Measurements from ENCODE around the gene CNOT6.
"Not testable (repeated sequence)": the region's sequence is repeated elsewhere in the genome, so short reads cannot be mapped to it uniquely, and the experiment has no call there.

CNOT6 gene

GRCh38 chr5:180527659-180528058 lies 33.5 kb downstream of the CNOT6 start:
- no peak overlapping the region for H3K4me3 ChIP-seq (ENCODE audit: low read depth, low read length, poor library complexity, severe bottlenecking)
- H3K9ac ChIP-seq (ENCODE audit: low read length): no peak overlapping the region
- H3F3A ChIP-seq (ENCODE audit: insufficient read depth, low read length): no peaks in the 10 kb centered on the region
- H3K79me2 ChIP-seq (ENCODE audit: insufficient read depth, low read length): peaks cover 51% of the 10 kb centered on the region
- no peak overlapping the region for H3K27ac ChIP-seq (ENCODE audit: low read depth, low read length, poor library complexity, severe bottlenecking)
- 0 out of 2 replicates have a peak, but pooled peaks cover 2% of the 10 kb centered on the region for H3K9me3 ChIP-seq (ENCODE audit: low read length)
- H3K4me2 ChIP-seq (ENCODE audit: low read length): no peak overlapping the region
- H3K4me1 ChIP-seq (ENCODE audit: insufficient read depth, low read length, severe bottlenecking): no peaks in the 10 kb centered on the region
- H3K27me3 ChIP-seq (ENCODE audit: insufficient read depth, low read length): no peaks in the 10 kb centered on the region
- H4K20me1 ChIP-seq (ENCODE audit: insufficient read depth, low read length): peaks cover 8% of the 10 kb centered on the region
- H2AFZ ChIP-seq (ENCODE audit: low read length): no peak overlapping the region
- no peaks in the 10 kb centered on the region for H3K9me2 ChIP-seq (ENCODE audit: low read depth, low read length)
- TF ChIP-seq EZH2 (IDR thresholded peaks at IDR 0.05; ENCODE audit: borderline replicate concordance, low read length) (no peak), CTCF (IDR thresholded peaks at IDR 0.05; ENCODE audit: low read length) (no peak)
- H3K36me3 ChIP-seq (ENCODE audit: insufficient read depth, low read length): peaks cover 45% of the 10 kb centered on the region

- H3K9ac ChIP-seq (ENCODE audit: low read length); H3K9me3 ChIP-seq (ENCODE audit: low read length); H3K4me1 ChIP-seq (ENCODE audit: insufficient read depth, low read length, severe bottlenecking); H4K20me1 ChIP-seq (ENCODE audit: insufficient read depth, low read length); H3K4me2 ChIP-seq (ENCODE audit: low read length); H3K4me3 ChIP-seq (ENCODE audit: low read depth, low read length, poor library complexity, severe bottlenecking); H2AFZ ChIP-seq (ENCODE audit: low read length); H3K9me2 ChIP-seq (ENCODE audit: low read depth, low read length); H3K27me3 ChIP-seq (ENCODE audit: insufficient read depth, low read length); H3K27ac ChIP-seq (ENCODE audit: low read depth, low read length, poor library complexity, severe bottlenecking); H3F3A ChIP-seq (ENCODE audit: insufficient read depth, low read length): not testable (repeated sequence)
- peaks cover 68% of the 10 kb centered on the region for H3K36me3 ChIP-seq (ENCODE audit: insufficient read depth, low read length)
- H3K79me2 ChIP-seq (ENCODE audit: insufficient read depth, low read length): peaks cover 20% of the 10 kb centered on the region
Observed at GRCh38 chr5:180531036-180531585, 36.9 kb downstream of the CNOT6 start.

- no peaks in the 10 kb centered on the region for H3F3A ChIP-seq (ENCODE audit: insufficient read depth, low read length)
- H3K27me3 ChIP-seq (ENCODE audit: insufficient read depth, low read length): no peaks in the 10 kb centered on the region
- H3K9ac ChIP-seq (ENCODE audit: low read length): no peak overlapping the region
- no peak overlapping the region for H3K4me3 ChIP-seq (ENCODE audit: low read depth, low read length, poor library complexity, severe bottlenecking)
- no peaks in the 10 kb centered on the region for H4K20me1 ChIP-seq (ENCODE audit: insufficient read depth, low read length)
- peaks cover 12% of the 10 kb centered on the region for H3K79me2 ChIP-seq (ENCODE audit: insufficient read depth, low read length)
- no peaks in the 10 kb centered on the region for H3K9me2 ChIP-seq (ENCODE audit: low read depth, low read length)
- H3K4me1 ChIP-seq (ENCODE audit: insufficient read depth, low read length, severe bottlenecking): no peaks in the 10 kb centered on the region
- H3K4me2 ChIP-seq (ENCODE audit: low read length): no peak overlapping the region
- no peak for TF ChIP-seq EZH2 (IDR thresholded peaks at IDR 0.05; ENCODE audit: borderline replicate concordance, low read length)
- TF ChIP-seq CTCF (IDR thresholded peaks at IDR 0.05; ENCODE audit: low read length): no peak
- H3K36me3 ChIP-seq (ENCODE audit: insufficient read depth, low read length): peaks cover 74% of the 10 kb centered on the region
- 0 out of 2 replicates have a peak, but pooled peaks cover 2% of the 10 kb centered on the region for H3K9me3 ChIP-seq (ENCODE audit: low read length)
- H3K27ac ChIP-seq (ENCODE audit: low read depth, low read length, poor library complexity, severe bottlenecking): no peak overlapping the region
- H2AFZ ChIP-seq (ENCODE audit: low read length): no peak overlapping the region
Observed at GRCh38 chr5:180532268-180532667, 38.1 kb downstream of the CNOT6 start.

GRCh38 chr5:180533845-180534244 lies 39.7 kb downstream of the CNOT6 start:
- no peaks in the 10 kb centered on the region for H4K20me1 ChIP-seq (ENCODE audit: insufficient read depth, low read length)
- no peak overlapping the region for H3K27ac ChIP-seq (ENCODE audit: low read depth, low read length, poor library complexity, severe bottlenecking)
- no peaks in the 10 kb centered on the region for H3F3A ChIP-seq (ENCODE audit: insufficient read depth, low read length)
- H3K36me3 ChIP-seq (ENCODE audit: insufficient read depth, low read length): peaks cover 74% of the 10 kb centered on the region
- H3K4me3 ChIP-seq (ENCODE audit: low read depth, low read length, poor library complexity, severe bottlenecking): no peak overlapping the region
- H3K79me2 ChIP-seq (ENCODE audit: insufficient read depth, low read length): peaks cover 8% of the 10 kb centered on the region; the same call in 1 of the 2 replicates
- no peaks in the 10 kb centered on the region for H3K9me2 ChIP-seq (ENCODE audit: low read depth, low read length)
- H3K4me1 ChIP-seq (ENCODE audit: insufficient read depth, low read length, severe bottlenecking): no peaks in the 10 kb centered on the region
- no peak for TF ChIP-seq CTCF (IDR thresholded peaks at IDR 0.05; ENCODE audit: low read length)
- TF ChIP-seq EZH2 (IDR thresholded peaks at IDR 0.05; ENCODE audit: borderline replicate concordance, low read length): no peak
- H2AFZ ChIP-seq (ENCODE audit: low read length): no peak overlapping the region
- H3K4me2 ChIP-seq (ENCODE audit: low read length): no peak overlapping the region
- no peak overlapping the region for H3K9ac ChIP-seq (ENCODE audit: low read length)
- no peaks in the 10 kb centered on the region for H3K27me3 ChIP-seq (ENCODE audit: insufficient read depth, low read length)
- H3K9me3 ChIP-seq (ENCODE audit: low read length): 0 out of 2 replicates have a peak, but pooled peaks cover 2% of the 10 kb centered on the region

Data from OCI-LY1 (cell line).